ENCODE results near the gene RFX8.

The RFX8 gene

GRCh38 chr2:101351207-101351606, 123.7 kb downstream of the RFX8 start:
- H3K36me3 ChIP-seq (ENCODE audit: control insufficient read depth, insufficient read depth, low read length): no peaks in the 10 kb centered on the region
- no peaks in the 10 kb centered on the region for H3K4me1 ChIP-seq (ENCODE audit: control insufficient read depth, insufficient read depth, low read length, poor library complexity, severe bottlenecking)
- H3K9me3 ChIP-seq (ENCODE audit: control insufficient read depth, low read length): no peaks in the 10 kb centered on the region
- no peak overlapping the region for H3K27ac ChIP-seq (ENCODE audit: low read depth, low read length, severe bottlenecking)
- H3K4me3 ChIP-seq (ENCODE audit: extremely low read depth, insufficient read depth, low read length, poor library complexity, severe bottlenecking): no peak overlapping the region
- 87 to 91% methylated on average over 7 of the region's 7 CpGs for WGBS, 2 experiments (ENCODE audit: insufficient coverage in 2 of 2)

- no peaks in the 10 kb centered on the region for H3K36me3 ChIP-seq (ENCODE audit: control insufficient read depth, insufficient read depth, low read length)
- no peaks in the 10 kb centered on the region for H3K4me1 ChIP-seq (ENCODE audit: control insufficient read depth, insufficient read depth, low read length, poor library complexity, severe bottlenecking)
- no peaks in the 10 kb centered on the region for H3K9me3 ChIP-seq (ENCODE audit: control insufficient read depth, low read length)
- H3K27ac ChIP-seq (ENCODE audit: low read depth, low read length, severe bottlenecking): no peak overlapping the region
- no peak overlapping the region for H3K4me3 ChIP-seq (ENCODE audit: extremely low read depth, insufficient read depth, low read length, poor library complexity, severe bottlenecking)
- 71 to 85% methylated on average over 4 to 6 of the region's 7 CpGs for WGBS, 2 experiments (ENCODE audit: insufficient coverage in 2 of 2)
Measured at GRCh38 chr2:101349893-101350662, 124.8 kb downstream of the RFX8 start.

- Histone ChIP-seq H3K27ac (ENCODE audit: low read depth, low read length, severe bottlenecking) (no peak overlapping the region), H3K9me3 (ENCODE audit: control insufficient read depth, low read length) (no peaks in the 10 kb centered on the region), H3K4me1 (ENCODE audit: control insufficient read depth, insufficient read depth, low read length, poor library complexity, severe bottlenecking) (no peaks in the 10 kb centered on the region), H3K36me3 (ENCODE audit: control insufficient read depth, insufficient read depth, low read length) (no peaks in the 10 kb centered on the region), H3K4me3 (ENCODE audit: extremely low read depth, insufficient read depth, low read length, poor library complexity, severe bottlenecking) (no peak overlapping the region)
- 100% methylated on average over 1 of the region's 1 CpG for WGBS, 2 experiments (ENCODE audit: insufficient coverage in 2 of 2)
Measured at GRCh38 chr2:101348883-101349282, 126.0 kb downstream of the RFX8 start.
